ENCODE data around the gene GOLT1B.
"Not testable (repeated sequence)": the region's sequence is repeated elsewhere in the genome, so short reads cannot be mapped to it uniquely, and the experiment has no call there.

The GOLT1B gene

GRCh38 chr12:21459474-21459873, 42.1 kb upstream of the GOLT1B start:
- Histone ChIP-seq H3K36me3 (ENCODE audit: insufficient read depth, low read length) (peaks cover 60% of the 10 kb centered on the region), H4K20me1 (ENCODE audit: insufficient read depth, low read length) (no peaks in the 10 kb centered on the region), H3K4me3 (ENCODE audit: low read depth in 1 of 2, low read length in 2 of 2) (no peak overlapping the region), H3K4me2 (ENCODE audit: insufficient read depth, low read length) (no peak overlapping the region), H3K79me2 (ENCODE audit: insufficient read depth, low read length) (no peaks in the 10 kb centered on the region), H3K9me3 (ENCODE audit: insufficient read depth, low read length, severe bottlenecking) (no peaks in the 10 kb centered on the region), H3K27ac (ENCODE audit: low read length) (no peak overlapping the region), H3K9ac (ENCODE audit: low read depth, low read length) (no peak overlapping the region), H3K4me1 (ENCODE audit: insufficient read depth, low read length) (peaks cover 22% of the 10 kb centered on the region), H2AFZ (ENCODE audit: low read depth, low read length) (no peak overlapping the region), H3K27me3 (ENCODE audit: insufficient read depth, low read length, poor library complexity) (no peaks in the 10 kb centered on the region)
- ATAC-seq (ENCODE audit: insufficient read depth, low read depth) = no peak
- no peak for DNase-seq
- TF ChIP-seq CTCF (IDR thresholded peaks at IDR 0.05; ENCODE audit: borderline replicate concordance, extremely low read depth, low read length, poor library complexity, severe bottlenecking) (no peak), EZH2 (IDR thresholded peaks at IDR 0.05; ENCODE audit: borderline replicate concordance, low read depth, low read length, severe bottlenecking) (no peak)

- H3K9me3 ChIP-seq (ENCODE audit: insufficient read depth, low read length, severe bottlenecking) = not testable (repeated sequence)
Measured at GRCh38 chr12:21467334-21467733, 34.3 kb upstream of the GOLT1B start.

GRCh38 chr12:21471294-21471693, 30.3 kb upstream of the GOLT1B start:
- Histone ChIP-seq H3K4me1 (ENCODE audit: insufficient read depth, low read length) (no peaks in the 10 kb centered on the region), H3K4me3 (ENCODE audit: low read depth in 1 of 2, low read length in 2 of 2) (no peak overlapping the region), H3K27me3 (ENCODE audit: insufficient read depth, low read length, poor library complexity) (no peaks in the 10 kb centered on the region), H3K36me3 (ENCODE audit: insufficient read depth, low read length) (peaks cover 61% of the 10 kb centered on the region), H3K27ac (ENCODE audit: low read length) (no peak overlapping the region), H4K20me1 (ENCODE audit: insufficient read depth, low read length) (no peaks in the 10 kb centered on the region), H2AFZ (ENCODE audit: low read depth, low read length) (no peak overlapping the region), H3K79me2 (ENCODE audit: insufficient read depth, low read length) (no peaks in the 10 kb centered on the region), H3K4me2 (ENCODE audit: insufficient read depth, low read length) (no peak overlapping the region), H3K9me3 (ENCODE audit: insufficient read depth, low read length, severe bottlenecking) (no peaks in the 10 kb centered on the region), H3K9ac (ENCODE audit: low read depth, low read length) (no peak overlapping the region)
- no peak for ATAC-seq (ENCODE audit: insufficient read depth, low read depth)
- no peak for DNase-seq
- TF ChIP-seq EZH2 (IDR thresholded peaks at IDR 0.05; ENCODE audit: borderline replicate concordance, low read depth, low read length, severe bottlenecking) = no peak

More at GRCh38 chr12:21467334-21467733, 34.3 kb upstream of the GOLT1B start:
- not testable (repeated sequence) for H3K4me1 ChIP-seq (ENCODE audit: insufficient read depth, low read length); H3K79me2 ChIP-seq (ENCODE audit: insufficient read depth, low read length); H3K27me3 ChIP-seq (ENCODE audit: insufficient read depth, low read length, poor library complexity); H3K27ac ChIP-seq (ENCODE audit: low read length); H2AFZ ChIP-seq (ENCODE audit: low read depth, low read length); ATAC-seq (ENCODE audit: insufficient read depth, low read depth); DNase-seq; H3K9ac ChIP-seq (ENCODE audit: low read depth, low read length); H4K20me1 ChIP-seq (ENCODE audit: insufficient read depth, low read length); H3K4me2 ChIP-seq (ENCODE audit: insufficient read depth, low read length); H3K4me3 ChIP-seq (ENCODE audit: low read depth in 1 of 2, low read length in 2 of 2)
- H3K36me3 ChIP-seq (ENCODE audit: insufficient read depth, low read length) = peaks cover 45% of the 10 kb centered on the region

- Histone ChIP-seq H3K27me3 (ENCODE audit: insufficient read depth, low read length, poor library complexity) (no peaks in the 10 kb centered on the region), H3K9me3 (ENCODE audit: insufficient read depth, low read length, severe bottlenecking) (no peaks in the 10 kb centered on the region), H3K9ac (ENCODE audit: low read depth, low read length) (no peak overlapping the region), H4K20me1 (ENCODE audit: insufficient read depth, low read length) (no peaks in the 10 kb centered on the region), H3K36me3 (ENCODE audit: insufficient read depth, low read length) (peaks cover 66% of the 10 kb centered on the region), H2AFZ (ENCODE audit: low read depth, low read length) (no peak overlapping the region), H3K27ac (ENCODE audit: low read length) (no peak overlapping the region), H3K79me2 (ENCODE audit: insufficient read depth, low read length) (no peaks in the 10 kb centered on the region), H3K4me3 (ENCODE audit: low read depth in 1 of 2, low read length in 2 of 2) (no peak overlapping the region), H3K4me1 (ENCODE audit: insufficient read depth, low read length) (no peaks in the 10 kb centered on the region), H3K4me2 (ENCODE audit: insufficient read depth, low read length) (no peak overlapping the region)
- DNase-seq (no peak), ATAC-seq (ENCODE audit: insufficient read depth, low read depth) (no peak)
- TF ChIP-seq EZH2 (IDR thresholded peaks at IDR 0.05; ENCODE audit: borderline replicate concordance, low read depth, low read length, severe bottlenecking) (no peak), CTCF (IDR thresholded peaks at IDR 0.05; ENCODE audit: borderline replicate concordance, extremely low read depth, low read length, poor library complexity, severe bottlenecking) (no peak)
Measured at GRCh38 chr12:21472197-21472823, 29.3 kb upstream of the GOLT1B start.

Measured in DND-41 (cell line).